ENCODE measurements around the gene CARD14. TPM values are rescaled to one million over a fixed set of nuclear protein-coding genes. Genes with fewer than 3 reads are reported as not detected.

The CARD14 gene
- not detected in 2 replicates for total RNA-seq

GRCh38 chr17:80169784-80170500, at the start of gene CARD14:
CARD14 (plus strand) TSS chr17:80170030; CDS start chr17:80181439, 11,409 bp downstream.

GRCh38 chr17:80147035-80147822, 22.6 kb upstream of the CARD14 start, which contains the start of gene EIF4A3:
EIF4A3 (minus strand) TSS chr17:80147128; CDS start chr17:80146961, 167 bp downstream.

GRCh38 chr17:80220054-80220735, 50.4 kb downstream of the CARD14 start, which contains the start of the genes SGSH and SLC26A11:
SGSH (minus strand) TSS chr17:80220333; CDS start chr17:80220313, 20 bp downstream.
SLC26A11 (plus strand) TSS chr17:80220427; CDS start chr17:80221561, 1,134 bp downstream.

Other genes with a start within 250 kb of the CARD14 start
- gene TBC1D16, start 134.2 kb upstream of the CARD14 start, total RNA-seq: 27.7 and 29.8 TPM in 2 replicates
- 0.29 and 0.53 TPM in 2 replicates for gene CCDC40, start 133.4 kb upstream of the CARD14 start, total RNA-seq
- 53.2 and 61.4 TPM in 2 replicates for gene GAA, start 68.4 kb upstream of the CARD14 start, total RNA-seq
- 95.0 and 117 TPM in 2 replicates for gene EIF4A3, start 22.9 kb upstream of the CARD14 start, total RNA-seq
- gene SGSH, start 50.3 kb downstream of the CARD14 start, total RNA-seq: 12.4 and 17.0 TPM in 2 replicates
- 6.6 and 8.1 TPM in 2 replicates for gene SLC26A11, start 50.4 kb downstream of the CARD14 start, total RNA-seq
- gene RNF213, start 90.8 kb downstream of the CARD14 start, total RNA-seq: 36.9 and 42.2 TPM in 2 replicates
- gene ENDOV, start 245.1 kb downstream of the CARD14 start, total RNA-seq: 14.7 and 24.8 TPM in 2 replicates